Loucy (cell line): ENCODE data around the gene MGMT.

ENCODE experiments used
- H2AFZ ChIP-seq: fragments of 200-600 bp; sonication (generic); 2 replicates; pipeline ENCODE4 v1.6.0; 2016; ENCODE audit warnings: antibody characterized with exemption, mild to moderate bottlenecking, low read length, moderate library complexity
- H3F3A ChIP-seq: fragments of 200-600 bp; 2 replicates; pipeline ENCODE4 v1.6.0; 2016; ENCODE audit warnings: antibody characterized with exemption, low read depth, mild to moderate bottlenecking
- H3K27me3 ChIP-seq: fragments of 200-600 bp; sonication (generic); 2 replicates; pipeline ENCODE4 v1.6.1; 2014; ENCODE audit warnings: low read length, mild to moderate bottlenecking; ENCODE audit not compliant: insufficient read depth, poor library complexity, severe bottlenecking
- H3K36me3 ChIP-seq: fragments of 200-600 bp; sonication (generic); 2 replicates; pipeline ENCODE4 v1.6.1; 2016; ENCODE audit warnings: low read length; ENCODE audit not compliant: insufficient read depth
- H3K4me1 ChIP-seq: fragments of 200-600 bp; sonication (generic); 2 replicates; pipeline ENCODE4 v1.5.1; 2014; ENCODE audit warnings: low read length, mild to moderate bottlenecking; ENCODE audit not compliant: insufficient read depth, poor library complexity, severe bottlenecking
- H3K4me2 ChIP-seq: fragments of 200-600 bp; sonication (generic); 2 replicates; pipeline ENCODE4 v1.6.0; 2014; ENCODE audit warnings: antibody characterized with exemption, low read length, low read depth, mild to moderate bottlenecking; ENCODE audit not compliant: poor library complexity, severe bottlenecking
- H3K4me3 ChIP-seq: fragments of 200-600 bp; sonication (generic); 2 replicates; pipeline ENCODE4 v1.5.1; 2014; ENCODE audit warnings: low read length, mild to moderate bottlenecking, mixed read lengths; ENCODE audit not compliant: poor library complexity, severe bottlenecking
- H3K79me2 ChIP-seq: fragments of 200-600 bp; sonication (generic); 2 replicates; pipeline ENCODE4 v1.6.1; 2014; ENCODE audit warnings: low read length; ENCODE audit not compliant: insufficient read depth
- H3K9ac ChIP-seq: fragments of 200-600 bp; sonication (generic); 2 replicates; pipeline ENCODE4 v1.6.0; 2014; ENCODE audit warnings: mild to moderate bottlenecking, low read depth, low read length, moderate library complexity; ENCODE audit not compliant: poor library complexity, severe bottlenecking
- H3K9me2 ChIP-seq: fragments of 200-600 bp; sonication (generic); replicated peaks from 2 replicates; pipeline ENCODE4 v1.6.1; 2016; ENCODE audit warnings: low read depth, low read length, mixed read lengths
- H3K9me3 ChIP-seq: fragments of 200-600 bp; sonication (generic); 2 replicates; pipeline ENCODE4 v1.6.1; 2014; ENCODE audit warnings: mild to moderate bottlenecking, antibody characterized with exemption, low read length, low read depth; ENCODE audit not compliant: insufficient read depth
- H4K20me1 ChIP-seq: fragments of 200-600 bp; sonication (generic); 2 replicates; pipeline ENCODE4 v1.6.0; 2014; ENCODE audit warnings: antibody characterized with exemption, low read length, mild to moderate bottlenecking; ENCODE audit not compliant: insufficient read depth, poor library complexity, severe bottlenecking
- CTCF ChIP-seq: fragments of 200-600 bp; sonication (generic); conservative IDR thresholded peaks from 2 replicates; pipeline ENCODE4 v1.5.1; 2014; ENCODE audit warnings: mild to moderate bottlenecking, antibody characterized with exemption, low read length
- EZH2phosphoT487 ChIP-seq: fragments of 200-600 bp; IDR thresholded peaks from 2 replicates; pipeline ENCODE4 v1.6.1; 2018; ENCODE audit warnings: antibody characterized with exemption, mild to moderate bottlenecking, moderate library complexity, borderline replicate concordance

The MGMT gene

GRCh38 chr10:129607607-129608109 lies 140.6 kb downstream of the MGMT start:
- no peaks in the 10 kb centered on the region for H3K9me3 ChIP-seq
- H3K4me2 ChIP-seq, result no peak overlapping the region
- H3K79me2 ChIP-seq, result no peaks in the 10 kb centered on the region
- H3K36me3 ChIP-seq, result no peaks in the 10 kb centered on the region
- H2AFZ ChIP-seq, result no peak overlapping the region
- H3F3A ChIP-seq, result no peaks in the 10 kb centered on the region
- no peaks in the 10 kb centered on the region for H3K4me1 ChIP-seq
- no peak overlapping the region for H3K4me3 ChIP-seq
- no peak overlapping the region for H3K9ac ChIP-seq
- no peaks in the 10 kb centered on the region for H3K27me3 ChIP-seq
- TF ChIP-seq CTCF (no peak), EZH2phosphoT487 (no peak)
- H4K20me1 ChIP-seq, result no peaks in the 10 kb centered on the region
- H3K9me2 ChIP-seq, result no peaks in the 10 kb centered on the region

- Histone ChIP-seq H3K9me2 (no peaks in the 10 kb centered on the region), H3K4me1 (no peaks in the 10 kb centered on the region)
- TF ChIP-seq CTCF (no peak), EZH2phosphoT487 (no peak)
Observed at GRCh38 chr10:129608653-129609052, 141.6 kb downstream of the MGMT start.

GRCh38 chr10:129609551-129609950 lies 142.5 kb downstream of the MGMT start:
- no peak for TF ChIP-seq CTCF
- no peak for TF ChIP-seq EZH2phosphoT487
- Histone ChIP-seq H3K36me3 (no peaks in the 10 kb centered on the region), H3K79me2 (no peaks in the 10 kb centered on the region), H3K27me3 (no peaks in the 10 kb centered on the region), H3K9ac (no peak overlapping the region), H3K9me2 (no peaks in the 10 kb centered on the region), H3K4me2 (no peak overlapping the region), H3K9me3 (no peaks in the 10 kb centered on the region), H2AFZ (no peak overlapping the region), H3K4me3 (no peak overlapping the region), H3K4me1 (no peaks in the 10 kb centered on the region), H4K20me1 (no peaks in the 10 kb centered on the region), H3F3A (no peaks in the 10 kb centered on the region)

More at GRCh38 chr10:129608653-129609052, 141.6 kb downstream of the MGMT start:
- H3K79me2 ChIP-seq, result no peaks in the 10 kb centered on the region
- no peaks in the 10 kb centered on the region for H3F3A ChIP-seq
- no peaks in the 10 kb centered on the region for H3K27me3 ChIP-seq
- no peak overlapping the region for H3K4me2 ChIP-seq
- H2AFZ ChIP-seq, result no peak overlapping the region
- no peak overlapping the region for H3K9ac ChIP-seq
- H3K4me3 ChIP-seq, result no peak overlapping the region
- H3K9me3 ChIP-seq, result no peaks in the 10 kb centered on the region
- H3K36me3 ChIP-seq, result no peaks in the 10 kb centered on the region
- H4K20me1 ChIP-seq, result no peaks in the 10 kb centered on the region
